K562 (cell line): ENCODE measurements around the gene DOCK6. TPM values are rescaled to one million over a fixed set of nuclear protein-coding genes. Genes with fewer than 3 reads are reported as not detected.

Experiments used
- ARID2 ChIP-seq: fragments of 450-650 bp; IDR thresholded peaks from 2 replicates; pipeline ENCODE4 v1.6.1; 2017; ENCODE audit warnings: antibody characterized with exemption, mild to moderate bottlenecking
- ASH1L ChIP-seq: fragments of 450-650 bp; IDR thresholded peaks from 2 replicates; pipeline ENCODE4 v1.6.1; 2018; ENCODE audit warnings: borderline replicate concordance, mild to moderate bottlenecking, low read depth; ENCODE audit not compliant: partially characterized antibody
- ATF3 ChIP-seq, 2 experiments: fragments of 450-650 bp in 1 of 2; sonication (generic) in 1 of 2; formaldehyde crosslinking in 1 of 2; IDR thresholded peaks in 1 of 2; conservative IDR thresholded peaks in 1 of 2; 2 replicates each; pipeline versions ENCODE4 v1.6.1 to v1.8.1; 2016 to 2023; ENCODE audit warnings: mild to moderate bottlenecking in 2 of 2, moderate library complexity in 2 of 2, inconsistent platforms in 1 of 2, missing genetic modification reagents in 1 of 2
- ETS2 ChIP-seq: IDR thresholded peaks from 2 replicates; pipeline ENCODE4 v1.6.1; 2016; ENCODE audit warnings: borderline replicate concordance, missing genetic modification characterization, mild to moderate bottlenecking, moderate library complexity, missing compliant biosample characterization; ENCODE audit not compliant: poor library complexity, severe bottlenecking
- FIP1L1 ChIP-seq: fragments of 200-400 bp; formaldehyde crosslinking; IDR thresholded peaks from 2 replicates; pipeline ENCODE4 v1.6.1; 2018; ENCODE audit warnings: mild to moderate bottlenecking, low read depth, low read length; ENCODE audit not compliant: poor library complexity, severe bottlenecking
- FOXM1 ChIP-seq, 2 experiments: fragments of 450-650 bp in 1 of 2; sonication (generic) in 1 of 2; formaldehyde crosslinking in 1 of 2; IDR thresholded peaks; 2 replicates each; pipeline versions ENCODE4 v1.6.1 to v1.9.0; 2017 to 2022; ENCODE audit warnings: low read depth in 2 of 2, mild to moderate bottlenecking in 2 of 2, missing genetic modification reagents in 1 of 2, moderate library complexity in 1 of 2
- NELFE ChIP-seq: IDR thresholded peaks from 2 replicates; pipeline ENCODE4 v1.6.1; 2011; ENCODE audit warnings: mild to moderate bottlenecking; ENCODE audit not compliant: insufficient read depth, insufficient read length
- NFYB ChIP-seq: IDR thresholded peaks from 2 replicates; pipeline ENCODE4 v1.6.1; 2011; ENCODE audit warnings: mild to moderate bottlenecking, moderate library complexity; ENCODE audit not compliant: insufficient read length; ENCODE audit errors: extremely low read depth
- PRMT5 ChIP-seq: sonication (generic); formaldehyde crosslinking; IDR thresholded peaks from 2 replicates; pipeline ENCODE4 v1.5.0; 2020; ENCODE audit warnings: missing genetic modification reagents
- RAD51 ChIP-seq: fragments of 450-650 bp; IDR thresholded peaks from 2 replicates; pipeline ENCODE4 v1.7.1; 2016; ENCODE audit warnings: low read depth, mild to moderate bottlenecking, borderline replicate concordance
- RBM25 ChIP-seq: fragments of 200-400 bp; formaldehyde crosslinking; IDR thresholded peaks from 2 replicates; pipeline ENCODE4 v1.6.1; 2018; ENCODE audit warnings: low read length, low read depth, moderate library complexity; ENCODE audit not compliant: severe bottlenecking
- TFAP4 ChIP-seq: sonication (generic); formaldehyde crosslinking; IDR thresholded peaks from 2 replicates; pipeline ENCODE4 v1.8.0; 2022; ENCODE audit warnings: missing genetic modification reagents, mild to moderate bottlenecking, moderate library complexity, borderline replicate concordance
- USF1 ChIP-seq: sonication (generic); formaldehyde crosslinking; IDR thresholded peaks from 2 replicates; pipeline ENCODE4 v1.9.0; 2022; ENCODE audit warnings: mild to moderate bottlenecking, missing genetic modification reagents
- USF2 ChIP-seq: sonication (generic); formaldehyde crosslinking; IDR thresholded peaks from 2 replicates; pipeline ENCODE4 v1.5.0; 2020; ENCODE audit warnings: missing genetic modification reagents
- ZBTB33 ChIP-seq: sonication (generic); formaldehyde crosslinking; IDR thresholded peaks from 2 replicates; pipeline ENCODE4 v1.8.1; 2023; ENCODE audit warnings: mild to moderate bottlenecking, missing genetic modification reagents
- ZNF282 ChIP-seq: sonication (generic); formaldehyde crosslinking; IDR thresholded peaks from 2 replicates; pipeline ENCODE4 v1.8.1; 2023; ENCODE audit warnings: missing genetic modification reagents
- polyA plus RNA-seq, 8 experiments: library from polyadenylated mRNA; depleted of rRNA in 4 of 8; stranded (reverse) in 5 of 8; unstranded in 3 of 8; fragments of >200 nt; fragmentation: Nextera tagmentation in 2 of 8; fragmentation: Illumina TruSeq in 1 of 8; extraction: Ambion mirVana in 2 of 8; extraction: Trizol in 1 of 8; gene quantifications; 2 replicates each; pipeline versions ENCODE4 v1.2.1 to v1.2.3, GENCODE V29; 2011 to 2014; ENCODE audit warnings: inconsistent platforms in 1 of 8, missing spikeins in 1 of 8
- total RNA-seq, 7 experiments: library from RNA; depleted of rRNA in 6 of 7; stranded (reverse); fragments of >200 nt in 6 of 7; fragmentation: Illumina TruSeq in 2 of 7; extraction: Trizol in 2 of 7; gene quantifications; 2 replicates each; pipeline versions ENCODE4 v1.2.1 to v1.2.3, GENCODE V29; 2011 to 2021; ENCODE audit warnings: low replicate concordance in 1 of 7

The DOCK6 gene
- total and polyA plus RNA-seq, 9 of the 15 experiments (the other 6 are each of a cell fraction or from before 2014, with no cell fraction given) = 0.35 to 19.3 (median 3.8) TPM

GRCh38 chr19:11191273-11191755 is 71.0 kb downstream of the DOCK6 start (continued):
- peak; percentile 41; the same call in 1 of the 2 replicates for TF ChIP-seq ZBTB33 (CRISPR knock-in tag)
- TF ChIP-seq ARID2 = no peak
- TF ChIP-seq ASH1L = peak; percentile 31
- TF ChIP-seq FIP1L1 = no peak
- TF ChIP-seq ATF3 (IDR thresholded peaks at IDR 0.05) = peak; percentile 28; the same call in 1 of the 2 replicates
- no peak for TF ChIP-seq ATF3 (CRISPR knock-in tag; conservative IDR thresholded peaks at IDR 0.05)
- TF ChIP-seq NELFE = no peak
- TF ChIP-seq ETS2 = no peak
- TF ChIP-seq NFYB = peak; percentile 67
- TF ChIP-seq USF2 (CRISPR knock-in tag) = peak; percentile 94
- TF ChIP-seq RAD51 = peak; percentile 87
- peak; percentile 37 for TF ChIP-seq RBM25
- no peak for TF ChIP-seq ZNF282
- no peak for TF ChIP-seq FOXM1 (IDR thresholded peaks at IDR 0.05; ENCODE audit: low read depth)
- no peak for TF ChIP-seq FOXM1 (CRISPR knock-in tag; IDR thresholded peaks at IDR 0.05; ENCODE audit: low read depth)
- TF ChIP-seq USF1 = peak; percentile 96
- TF ChIP-seq TFAP4 = peak; percentile 72; the same call in 1 of the 2 replicates
- no peak for TF ChIP-seq PRMT5 (CRISPR knock-in tag)
